ENCODE results near the gene GABBR2.

The GABBR2 gene

DNA sequence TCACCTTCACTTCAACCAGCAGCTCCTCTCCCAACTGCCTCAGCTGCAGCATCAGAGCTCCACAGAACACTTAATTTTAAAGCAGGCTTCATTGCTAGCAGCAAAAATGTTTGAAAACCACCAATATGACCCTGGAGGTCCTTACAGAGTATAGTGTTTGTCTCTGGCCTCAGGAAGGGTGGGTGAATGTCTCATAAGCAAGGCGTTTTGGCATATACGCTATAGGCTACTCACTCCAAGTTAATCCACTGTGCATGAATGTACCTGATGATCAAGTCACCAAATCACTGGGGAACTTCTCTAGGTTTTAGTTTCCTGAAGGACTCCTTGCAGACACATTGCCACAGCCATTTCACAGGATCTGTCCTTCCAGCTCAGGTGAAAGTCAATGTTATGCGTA is 125.3 kb downstream of the GABBR2 start:
- no peak overlapping the region for H2BK120ac ChIP-seq (ENCODE audit: insufficient read depth, low read length, poor library complexity)
- no peak overlapping the region for H3K27ac ChIP-seq (ENCODE audit: low read depth, low read length)
- no peak overlapping the region for H4K8ac ChIP-seq (ENCODE audit: low read depth, low read length)
- no peak overlapping the region for H3K23ac ChIP-seq (ENCODE audit: low read length)
- H3K79me1 ChIP-seq (ENCODE audit: low read length) = no peaks in the 10 kb centered on the region
- no peaks in the 10 kb centered on the region for H3K9me3 ChIP-seq (ENCODE audit: insufficient read depth, low read depth, low read length)
- no peaks in the 10 kb centered on the region for H3K36me3 ChIP-seq (ENCODE audit: control insufficient read depth in 1 of 2, insufficient read depth in 2 of 2, low read length in 2 of 2)
- no peak overlapping the region for H2BK12ac ChIP-seq (ENCODE audit: low read length)
- no peak overlapping the region for H3K14ac ChIP-seq (ENCODE audit: low read length)
- H3K4ac ChIP-seq (ENCODE audit: low read depth, low read length) = no peak overlapping the region
- no peak overlapping the region for H4K91ac ChIP-seq (ENCODE audit: low read depth, low read length)
- no peak overlapping the region for H3K9ac ChIP-seq (ENCODE audit: low read length)
- no CpG with 5 or more reads among the region's 3 CpGs for WGBS (ENCODE audit: extremely low coverage, insufficient coverage, insufficient read length)
- no peaks in the 10 kb centered on the region for H3K27me3 ChIP-seq (ENCODE audit: insufficient read depth, low read length)
- H4K12ac ChIP-seq (ENCODE audit: low read depth, low read length) = no peak overlapping the region
- no peak overlapping the region for H3K18ac ChIP-seq (ENCODE audit: low read length)
- H2AK5ac ChIP-seq (ENCODE audit: low read length) = no peak overlapping the region
- no peak overlapping the region for H2BK5ac ChIP-seq (ENCODE audit: low read depth, low read length, poor library complexity)
- no peak overlapping the region for H3K4me2 ChIP-seq (ENCODE audit: low read length)
- no peaks in the 10 kb centered on the region for H3K4me1 ChIP-seq (ENCODE audit: control insufficient read depth in 1 of 2, insufficient read depth in 2 of 2, low read length in 2 of 2)
- no peak for DNase-seq
- H3K79me2 ChIP-seq (ENCODE audit: control insufficient read depth, insufficient read depth, low read length, poor library complexity) = no peaks in the 10 kb centered on the region
- H3K4me3 ChIP-seq (ENCODE audit: low read depth, low read length) = no peak overlapping the region
- H2AFZ ChIP-seq (ENCODE audit: insufficient read depth, low read length, poor library complexity) = no peak overlapping the region

DNA sequence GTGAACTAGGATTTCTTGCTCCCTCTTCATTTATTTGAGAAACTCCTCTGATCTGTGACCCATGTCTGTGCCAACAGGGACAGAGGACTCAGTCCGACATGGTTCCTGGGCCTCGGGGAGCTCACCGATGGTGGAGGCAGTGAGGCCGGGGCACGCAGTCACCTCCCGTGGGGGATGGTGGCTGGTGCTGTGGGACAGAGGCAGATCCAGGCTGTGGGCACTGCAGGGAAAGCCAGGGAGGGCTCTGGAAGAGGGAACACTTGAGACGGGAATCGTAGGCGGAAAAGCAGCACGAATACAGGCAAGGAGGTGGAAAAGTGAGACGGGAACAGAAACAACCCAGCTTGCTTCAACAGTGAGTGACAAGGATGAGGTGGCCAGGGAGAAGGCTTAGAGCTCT is 127.8 kb downstream of the GABBR2 start:
- Histone ChIP-seq H3K14ac (ENCODE audit: low read length) (no peak overlapping the region), H2AK5ac (ENCODE audit: low read length) (no peak overlapping the region), H3K27ac (ENCODE audit: low read depth, low read length) (no peak overlapping the region), H2AFZ (ENCODE audit: insufficient read depth, low read length, poor library complexity) (no peak overlapping the region), H3K79me1 (ENCODE audit: low read length) (no peaks in the 10 kb centered on the region), H3K4me3 (ENCODE audit: low read depth, low read length) (no peak overlapping the region), H3K9me3 (ENCODE audit: insufficient read depth, low read depth, low read length) (no peaks in the 10 kb centered on the region), H4K8ac (ENCODE audit: low read depth, low read length) (no peak overlapping the region), H3K4me2 (ENCODE audit: low read length) (no peak overlapping the region), H4K12ac (ENCODE audit: low read depth, low read length) (no peak overlapping the region), H4K91ac (ENCODE audit: low read depth, low read length) (no peak overlapping the region), H3K18ac (ENCODE audit: low read length) (no peak overlapping the region), H2BK120ac (ENCODE audit: insufficient read depth, low read length, poor library complexity) (no peak overlapping the region), H3K79me2 (ENCODE audit: control insufficient read depth, insufficient read depth, low read length, poor library complexity) (no peaks in the 10 kb centered on the region), H3K23ac (ENCODE audit: low read length) (no peak overlapping the region), H3K36me3 (ENCODE audit: control insufficient read depth in 1 of 2, insufficient read depth in 2 of 2, low read length in 2 of 2) (no peaks in the 10 kb centered on the region), H3K9ac (ENCODE audit: low read length) (no peak overlapping the region), H2BK5ac (ENCODE audit: low read depth, low read length, poor library complexity) (no peak overlapping the region), H3K27me3 (ENCODE audit: insufficient read depth, low read length) (no peaks in the 10 kb centered on the region), H3K4me1 (ENCODE audit: control insufficient read depth in 1 of 2, insufficient read depth in 2 of 2, low read length in 2 of 2) (no peaks in the 10 kb centered on the region), H3K4ac (ENCODE audit: low read depth, low read length) (no peak overlapping the region), H2BK12ac (ENCODE audit: low read length) (no peak overlapping the region)
- DNase-seq = no peak
- no CpG with 5 or more reads among the region's 11 CpGs for WGBS (ENCODE audit: extremely low coverage, insufficient coverage, insufficient read length)

DNA sequence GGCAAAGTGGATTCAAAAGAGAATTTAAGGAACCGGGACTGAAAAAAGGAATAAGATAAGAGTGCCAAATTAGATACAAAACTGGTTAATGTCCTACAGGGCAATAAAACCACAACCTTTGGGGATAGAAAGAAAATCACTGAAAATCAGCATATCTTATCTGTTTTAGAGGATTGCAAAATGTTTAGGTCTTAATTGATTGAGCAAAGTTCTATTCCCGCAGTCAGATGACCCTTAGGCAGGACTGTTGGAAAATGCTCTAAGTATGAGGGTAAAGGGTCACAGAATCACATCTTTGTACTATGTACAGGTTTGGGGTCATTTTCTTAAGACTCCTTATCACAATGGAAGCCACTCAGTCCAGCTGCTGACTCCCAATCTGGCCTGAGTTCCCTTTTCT is 129.0 kb downstream of the GABBR2 start:
- Histone ChIP-seq H4K8ac (ENCODE audit: low read depth, low read length) (no peak overlapping the region), H3K79me2 (ENCODE audit: control insufficient read depth, insufficient read depth, low read length, poor library complexity) (no peaks in the 10 kb centered on the region), H3K36me3 (ENCODE audit: control insufficient read depth in 1 of 2, insufficient read depth in 2 of 2, low read length in 2 of 2) (no peaks in the 10 kb centered on the region), H3K18ac (ENCODE audit: low read length) (no peak overlapping the region), H3K23ac (ENCODE audit: low read length) (no peak overlapping the region), H4K91ac (ENCODE audit: low read depth, low read length) (no peak overlapping the region), H2BK5ac (ENCODE audit: low read depth, low read length, poor library complexity) (no peak overlapping the region), H3K9me3 (ENCODE audit: insufficient read depth, low read depth, low read length) (no peaks in the 10 kb centered on the region), H3K4me1 (ENCODE audit: control insufficient read depth in 1 of 2, insufficient read depth in 2 of 2, low read length in 2 of 2) (no peaks in the 10 kb centered on the region), H4K12ac (ENCODE audit: low read depth, low read length) (no peak overlapping the region), H3K9ac (ENCODE audit: low read length) (no peak overlapping the region), H2AK5ac (ENCODE audit: low read length) (no peak overlapping the region), H2BK12ac (ENCODE audit: low read length) (no peak overlapping the region), H3K4me2 (ENCODE audit: low read length) (no peak overlapping the region), H3K79me1 (ENCODE audit: low read length) (no peaks in the 10 kb centered on the region), H2BK120ac (ENCODE audit: insufficient read depth, low read length, poor library complexity) (no peak overlapping the region), H2AFZ (ENCODE audit: insufficient read depth, low read length, poor library complexity) (no peak overlapping the region), H3K14ac (ENCODE audit: low read length) (no peak overlapping the region), H3K27ac (ENCODE audit: low read depth, low read length) (no peak overlapping the region), H3K4me3 (ENCODE audit: low read depth, low read length) (no peak overlapping the region), H3K4ac (ENCODE audit: low read depth, low read length) (no peak overlapping the region), H3K27me3 (ENCODE audit: insufficient read depth, low read length) (no peaks in the 10 kb centered on the region)
- DNase-seq = no peak
- WGBS (ENCODE audit: extremely low coverage, insufficient coverage, insufficient read length) = no CpG with 5 or more reads among the region's 2 CpGs

DNA sequence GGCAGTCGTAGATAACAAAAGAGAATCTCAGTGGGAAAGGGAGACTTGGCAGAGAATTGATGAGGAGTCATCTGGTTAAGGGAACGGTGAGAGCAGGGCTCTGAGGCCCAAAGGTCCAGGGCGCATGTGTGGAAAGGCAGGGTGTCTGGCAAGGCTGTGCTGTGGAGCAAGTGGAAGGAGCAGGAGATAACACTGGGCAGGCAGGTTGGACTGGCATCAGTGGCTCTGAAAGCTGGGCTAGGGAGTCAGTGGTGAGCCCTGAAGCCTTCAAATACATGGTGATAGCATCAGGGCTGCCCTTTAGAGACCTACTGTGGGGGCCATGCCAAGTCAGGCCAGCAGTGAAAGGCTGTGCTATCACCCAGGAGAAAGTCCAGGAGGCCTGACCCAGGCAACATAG is 131.3 kb downstream of the GABBR2 start:
- no peak overlapping the region for H3K9ac ChIP-seq (ENCODE audit: low read length)
- H3K27ac ChIP-seq (ENCODE audit: low read depth, low read length) = no peak overlapping the region
- H3K18ac ChIP-seq (ENCODE audit: low read length) = no peak overlapping the region
- H3K36me3 ChIP-seq (ENCODE audit: control insufficient read depth in 1 of 2, insufficient read depth in 2 of 2, low read length in 2 of 2) = no peaks in the 10 kb centered on the region
- no peaks in the 10 kb centered on the region for H3K4me1 ChIP-seq (ENCODE audit: control insufficient read depth in 1 of 2, insufficient read depth in 2 of 2, low read length in 2 of 2)
- no peak overlapping the region for H3K4ac ChIP-seq (ENCODE audit: low read depth, low read length)
- H3K4me3 ChIP-seq (ENCODE audit: low read depth, low read length) = no peak overlapping the region
- H2BK120ac ChIP-seq (ENCODE audit: insufficient read depth, low read length, poor library complexity) = no peak overlapping the region
- no peak overlapping the region for H4K12ac ChIP-seq (ENCODE audit: low read depth, low read length)
- no peak overlapping the region for H2BK12ac ChIP-seq (ENCODE audit: low read length)
- H3K23ac ChIP-seq (ENCODE audit: low read length) = no peak overlapping the region
- H2BK5ac ChIP-seq (ENCODE audit: low read depth, low read length, poor library complexity) = no peak overlapping the region
- H3K79me1 ChIP-seq (ENCODE audit: low read length) = no peaks in the 10 kb centered on the region
- H3K27me3 ChIP-seq (ENCODE audit: insufficient read depth, low read length) = no peaks in the 10 kb centered on the region
- H3K79me2 ChIP-seq (ENCODE audit: control insufficient read depth, insufficient read depth, low read length, poor library complexity) = no peaks in the 10 kb centered on the region
- WGBS (ENCODE audit: extremely low coverage, insufficient coverage, insufficient read length) = no CpG with 5 or more reads among the region's 3 CpGs
- H4K91ac ChIP-seq (ENCODE audit: low read depth, low read length) = no peak overlapping the region
- DNase-seq = no peak
- no peak overlapping the region for H2AFZ ChIP-seq (ENCODE audit: insufficient read depth, low read length, poor library complexity)
- H2AK5ac ChIP-seq (ENCODE audit: low read length) = no peak overlapping the region
- H4K8ac ChIP-seq (ENCODE audit: low read depth, low read length) = no peak overlapping the region
- no peak overlapping the region for H3K4me2 ChIP-seq (ENCODE audit: low read length)
- H3K9me3 ChIP-seq (ENCODE audit: insufficient read depth, low read depth, low read length) = no peaks in the 10 kb centered on the region
- no peak overlapping the region for H3K14ac ChIP-seq (ENCODE audit: low read length)

All from trophoblast cell (in vitro differentiated cells and primary cell).